Muscle of arm (tissue), 12 donors: ENCODE measurements around the gene EIF2S3. TPM values are rescaled to one million over a fixed set of nuclear protein-coding genes. Genes with fewer than 3 reads are reported as not detected.

ENCODE experiments used
- DNase-seq: peaks from one replicate; pipeline ENCODE4 v3.0.0-alpha.2; 2013
- polyA plus RNA-seq, 12 donors: library from polyadenylated mRNA; unstranded; fragments of 120-200 nt; gene quantifications; one replicate each; pipeline ENCODE4 v1.2.1, GENCODE V29; 2013; ENCODE audit not compliant: insufficient read length in 12 of 12

The EIF2S3 gene
- polyA plus RNA-seq, 12 donors = 101 to 2,108 (median 144) TPM

- no peak for DNase-seq
These were observed 69.6 kb downstream of the EIF2S3 start for GRCh38 chrX:24124244-24124799.

GRCh38 chrX:24125028-24125612, 70.4 kb downstream of the EIF2S3 start:
- DNase-seq = no peak

Other genes starting within 250 kb of the EIF2S3 start
- 10 to 100 TPM in 11 of 12 donors, not detected in 1; 13.5 to 37.0 (median 19.6) TPM for gene APOO, start 147.0 kb upstream of the EIF2S3 start, polyA plus RNA-seq
- gene CXorf58, start 146.9 kb upstream of the EIF2S3 start, polyA plus RNA-seq = under 1 TPM in 5 of 12 donors, not detected in 7; 0.09 to 0.15 (median 0.11) TPM
- 10 to 100 TPM in 11 of 12 donors, not detected in 1; 10.1 to 14.0 (median 12.3) TPM for gene KLHL15, start 27.8 kb upstream of the EIF2S3 start, polyA plus RNA-seq
- gene ZFX, start 94.8 kb downstream of the EIF2S3 start, polyA plus RNA-seq = 10 to 100 TPM in 11 of 12 donors, not detected in 1; 17.4 to 39.6 (median 25.3) TPM